IMR-90 (cell line): ENCODE data around the gene ZNF488. TPM values are rescaled to one million over a fixed set of nuclear protein-coding genes. Genes with fewer than 3 reads are reported as not detected.

Experiments used
- ATAC-seq: fragments of 200-7000 bp; cut with Tn5 transposase; 2 replicates; pipeline ENCODE4 v1.9.1; 2020; ENCODE audit warnings: low read depth, mild to moderate bottlenecking, moderate library complexity
- BruUV-seq: library from RNA; stranded (reverse); fragments of 400-500 nt; replicated peaks from 2 replicates; lab custom pipeline; 2021; lab: Mats Ljungman, UMichigan
- CTCF ChIA-PET: fragments of 300-600 bp; formaldehyde crosslinking; extraction: SDS; loops from one replicate; lab custom pipeline; 2021; ENCODE audit warnings: antibody characterized with exemption; lab: Yijun Ruan, JAX
- POLR2A ChIA-PET: fragments of 300-600 bp; sonication (Branson Sonifier 250); formaldehyde crosslinking; loops from one replicate; lab custom pipeline; 2022; ENCODE audit warnings: antibody characterized with exemption; ENCODE audit not compliant: unreplicated experiment; lab: Charles Lee
- DNase-seq: peaks from one replicate; pipeline ENCODE4 v3.0.0; 2013
- H2AFZ ChIP-seq: replicated peaks from 2 replicates; pipeline ENCODE3; 2013; ENCODE audit warnings: low read length, mild to moderate bottlenecking; ENCODE audit not compliant: poor library complexity
- H2AK5ac ChIP-seq: 2 replicates; pipeline ENCODE4 v1.6.1; 2013; ENCODE audit warnings: low read depth, low read length, inconsistent platforms
- H2AK9ac ChIP-seq: replicated peaks from 2 replicates; pipeline ENCODE3; 2013; ENCODE audit warnings: mild to moderate bottlenecking, low read depth, low read length, moderate library complexity; ENCODE audit not compliant: poor library complexity
- H2BK120ac ChIP-seq: 2 replicates; pipeline ENCODE4 v1.6.1; 2013; ENCODE audit warnings: low read depth, low read length, inconsistent platforms
- H2BK15ac ChIP-seq: 3 replicates; pipeline ENCODE4 v1.6.1; 2013; ENCODE audit warnings: low read depth, low read length, inconsistent platforms
- H2BK20ac ChIP-seq: 2 replicates; pipeline ENCODE4 v1.6.1; 2013; ENCODE audit warnings: low read depth, mild to moderate bottlenecking, inconsistent platforms, low read length, moderate library complexity
- H2BK5ac ChIP-seq: 2 replicates; pipeline ENCODE4 v1.6.1; 2013; ENCODE audit warnings: mild to moderate bottlenecking, low read depth, low read length, inconsistent platforms; ENCODE audit not compliant: poor library complexity, severe bottlenecking
- H3K14ac ChIP-seq: replicated peaks from 2 replicates; pipeline ENCODE4 v1.6.1; 2013; ENCODE audit warnings: low read depth, low read length, inconsistent platforms
- H3K18ac ChIP-seq: 2 replicates; pipeline ENCODE4 v1.6.1; 2013; ENCODE audit warnings: low read depth, low read length, control low read depth
- H3K23ac ChIP-seq: 2 replicates; pipeline ENCODE4 v1.6.1; 2013; ENCODE audit warnings: low read depth, low read length, inconsistent platforms
- H3K27ac ChIP-seq: 2 replicates; pipeline ENCODE4 v1.5.1; 2013; ENCODE audit warnings: mild to moderate bottlenecking, control low read depth, low read length; ENCODE audit not compliant: insufficient read depth
- H3K27me3 ChIP-seq: 2 replicates; pipeline ENCODE4 v1.6.1; 2013; ENCODE audit warnings: low read length; ENCODE audit not compliant: control insufficient read depth, insufficient read depth
- H3K36me3 ChIP-seq: 2 replicates; pipeline ENCODE4 v1.6.1; 2013; ENCODE audit warnings: low read length, mixed read lengths; ENCODE audit not compliant: control insufficient read depth, insufficient read depth
- H3K4ac ChIP-seq: 2 replicates; pipeline ENCODE4 v1.6.1; 2013; ENCODE audit warnings: low read depth, low read length, inconsistent platforms
- H3K4me1 ChIP-seq: 2 replicates; pipeline ENCODE4 v1.6.1; 2013; ENCODE audit warnings: low read length, mixed read lengths; ENCODE audit not compliant: control insufficient read depth, insufficient read depth
- H3K4me2 ChIP-seq: 2 replicates; pipeline ENCODE4 v1.6.1; 2013; ENCODE audit warnings: low read depth, mild to moderate bottlenecking, control low read depth, low read length, moderate library complexity
- H3K4me3 ChIP-seq: 2 replicates; pipeline ENCODE4 v1.5.1; 2013; ENCODE audit warnings: low read depth, mild to moderate bottlenecking, control low read depth, low read length, moderate library complexity; ENCODE audit not compliant: insufficient read depth
- H3K56ac ChIP-seq: 2 replicates; pipeline ENCODE4 v1.6.1; 2013; ENCODE audit warnings: low read length, inconsistent platforms; ENCODE audit not compliant: insufficient read depth; ENCODE audit errors: extremely low read depth
- H3K79me1 ChIP-seq, 2 experiments: 2 replicates each; pipeline ENCODE4 v1.6.1; 2013; ENCODE audit warnings: low read length in 2 of 2, inconsistent platforms in 1 of 2, low read depth in 1 of 2
- H3K9ac ChIP-seq: 2 replicates; pipeline ENCODE4 v1.6.1; 2013; ENCODE audit warnings: low read depth, low read length, control low read depth
- H3K9me1 ChIP-seq: 2 replicates; pipeline ENCODE4 v1.6.1; 2013; ENCODE audit warnings: low read length, inconsistent platforms; ENCODE audit not compliant: insufficient read depth
- H3K9me3 ChIP-seq: 2 replicates; pipeline ENCODE4 v1.6.1; 2013; ENCODE audit warnings: low read length; ENCODE audit not compliant: control insufficient read depth, insufficient read depth
- H4K20me1 ChIP-seq: 2 replicates; pipeline ENCODE4 v1.6.1; 2013; ENCODE audit warnings: low read length, inconsistent platforms; ENCODE audit not compliant: insufficient read depth
- H4K5ac ChIP-seq: 2 replicates; pipeline ENCODE4 v1.6.1; 2013; ENCODE audit warnings: mild to moderate bottlenecking, low read depth, low read length, control low read depth
- H4K8ac ChIP-seq, 2 experiments: 2 replicates each; pipeline ENCODE4 v1.6.1; 2013; ENCODE audit warnings: low read depth in 2 of 2, low read length in 2 of 2, control low read depth in 1 of 2, inconsistent platforms in 1 of 2
- H4K91ac ChIP-seq: 2 replicates; pipeline ENCODE4 v1.6.1; 2013; ENCODE audit warnings: low read depth, low read length, inconsistent platforms; ENCODE audit not compliant: insufficient read depth
- BHLHE40 ChIP-seq: fragments of 150-350 bp; IDR thresholded peaks from 2 replicates; pipeline ENCODE4 v1.6.1; 2016; ENCODE audit warnings: mild to moderate bottlenecking, low read depth, low read length
- CHD1 ChIP-seq: IDR thresholded peaks from 2 replicates; pipeline ENCODE4 v1.6.1; 2012; ENCODE audit warnings: low read depth, low read length, improper control_type of control experiment
- CTCF ChIP-seq: conservative IDR thresholded peaks from 2 replicates; pipeline ENCODE4 v1.5.1; 2012; ENCODE audit warnings: mild to moderate bottlenecking, low read depth, low read length, improper control_type of control experiment
- MAZ ChIP-seq: IDR thresholded peaks from 2 replicates; pipeline ENCODE4 v1.6.1; 2012; ENCODE audit warnings: low read depth, mild to moderate bottlenecking, low read length, improper control_type of control experiment, moderate library complexity, borderline replicate concordance
- POLR2A ChIP-seq: IDR thresholded peaks from 2 replicates; pipeline ENCODE4 v1.6.1; 2012; ENCODE audit warnings: mild to moderate bottlenecking, low read depth, low read length
- RAD21 ChIP-seq: IDR thresholded peaks from 2 replicates; pipeline ENCODE4 v1.6.1; 2012; ENCODE audit warnings: low read length, improper control_type of control experiment
- RCOR1 ChIP-seq: IDR thresholded peaks from 2 replicates; pipeline ENCODE4 v1.6.1; 2012; ENCODE audit warnings: mild to moderate bottlenecking, low read length, improper control_type of control experiment; ENCODE audit not compliant: insufficient replicate concordance
- RFX5 ChIP-seq: IDR thresholded peaks from 2 replicates; pipeline ENCODE4 v1.8.0; 2012; ENCODE audit warnings: low read depth, mild to moderate bottlenecking, low read length, moderate library complexity
- SMC3 ChIP-seq: fragments of 150-350 bp; IDR thresholded peaks from 2 replicates; pipeline ENCODE4 v1.6.1; 2016; ENCODE audit warnings: low read depth, mild to moderate bottlenecking, antibody characterized with exemption, low read length, moderate library complexity
- WGBS, 2 experiments: methylation state at CpG; one replicate each; pipeline versions ENCODE4 v1.1.5 to v1.1.7; 2013; ENCODE audit warnings: missing lambda C conversion rate in 2 of 2; ENCODE audit not compliant: insufficient read length in 1 of 2; ENCODE audit errors: extremely low coverage in 2 of 2; 5-methylcytosine and 5-hydroxymethylcytosine counted together
- dilution Hi-C: fragments of 300-500 bp; cut with HindIII; formaldehyde crosslinking; loops from one replicate; pipeline ENCODE4 v1.14.3; 2018; ENCODE audit warnings: low sequenced_read_pairs; ENCODE audit not compliant: unreplicated experiment
- in situ Hi-C: fragments of 300-500 bp; cut with MboI; formaldehyde crosslinking; loops from 3 replicates; pipeline ENCODE4 v1.14.3; 2019; ENCODE audit warnings: low sequenced_read_pairs, inconsistent platforms, mixed read lengths
- intact Hi-C: fragments of 100-400 bp; cut with micrococcal nuclease; formaldehyde crosslinking; loops from 2 replicates; pipeline ENCODE4 v1.10.0; 2022
- polyA plus RNA-seq, 3 experiments: library from polyadenylated mRNA; depleted of rRNA; stranded (reverse); fragments of >200 nt; gene quantifications; 2 replicates each; pipeline ENCODE4 v1.2.3, GENCODE V29; 2012; ENCODE audit warnings: low replicate concordance in 1 of 3
- total RNA-seq: library from RNA; depleted of rRNA; stranded (reverse); fragments of >200 nt; gene quantifications from 2 replicates; pipeline ENCODE4 v1.2.3, GENCODE V29; 2012

Gene ZNF488
- total and polyA plus RNA-seq, 2 of the 4 experiments (the other 2 are of a cell fraction), result under 0.01 to 0.14 TPM

DNA sequence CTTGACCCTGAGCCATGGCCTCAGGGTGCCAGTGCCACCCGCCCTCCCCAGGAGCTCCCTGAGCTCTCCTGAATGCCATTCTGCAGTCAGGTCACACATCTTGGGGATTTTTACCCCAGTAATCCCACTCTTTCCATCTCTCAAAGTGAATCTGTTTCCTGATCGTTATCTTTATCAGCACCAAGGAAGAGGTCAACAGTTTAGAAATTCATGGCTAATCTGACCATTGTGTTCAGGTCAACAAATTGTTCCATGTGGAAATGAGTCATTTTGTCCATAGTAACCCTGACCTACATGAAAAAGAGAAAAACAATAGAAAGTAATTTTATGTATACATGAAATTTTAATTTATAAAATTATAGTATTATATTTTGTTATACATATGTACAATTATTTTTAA lies 28.8 kb upstream of the ZNF488 start:
- Histone ChIP-seq H2BK15ac (no peak overlapping the region), H3K9ac (no peak overlapping the region), H3K4ac (no peak overlapping the region), H3K79me1 (no peaks in the 10 kb centered on the region), H3K9me3 (no peaks in the 10 kb centered on the region), H3K27ac (no peak overlapping the region), H3K56ac (no peak overlapping the region), H2BK20ac (no peak overlapping the region), H4K20me1 (no peaks in the 10 kb centered on the region; the same call in 1 of the 2 replicates), H2AFZ (no peak overlapping the region), H4K91ac (no peak overlapping the region), H3K23ac (no peak overlapping the region), H4K8ac (no peak overlapping the region), H4K5ac (no peak overlapping the region), H3K4me3 (no peak overlapping the region), H3K4me2 (no peak overlapping the region), H3K9me1 (peaks cover 3% of the 10 kb centered on the region), H3K36me3 (no peaks in the 10 kb centered on the region), H3K18ac (no peak overlapping the region), H2AK5ac (no peak overlapping the region), H3K14ac (no peak overlapping the region), H3K4me1 (no peaks in the 10 kb centered on the region), H2BK120ac (no peak overlapping the region), H3K27me3 (peaks cover 42% of the 10 kb centered on the region), H2AK9ac (no peak overlapping the region), H2BK5ac (no peak overlapping the region)
- no TSS peak for BruUV-seq
- DNase-seq (no peak), ATAC-seq (no peak)
- dilution Hi-C loops (no loop called here), intact Hi-C loops (no loop called here), in situ Hi-C loops (loop anchor here (25.0 kb wide), 1 partner anchor 876 kb away; no protein-coding TSS in a partner anchor)
- ChIA-PET CTCF (interaction anchor here (0.6 kb wide), 1 partner anchor 48 kb away, joined by 8 read pairs; no protein-coding TSS in a partner anchor), POLR2A (no interaction called here)
- WGBS, 2 experiments, result no CpG with 5 or more reads among the region's 2 CpGs
- no peak for TF ChIP-seq MAZ
- no peak for TF ChIP-seq POLR2A
- TF ChIP-seq RAD21, result no peak
- no peak for TF ChIP-seq BHLHE40
- TF ChIP-seq SMC3, result no peak
- no peak for TF ChIP-seq CHD1
- TF ChIP-seq RFX5, result no peak
- no peak for TF ChIP-seq RCOR1
- no peak for TF ChIP-seq CTCF
